GM18507 (cell line): ENCODE results near the gene DONSON.

Experiments used
- DNase-seq: peaks from one replicate; pipeline ENCODE4 v3.0.0; 2011; ENCODE audit warnings: low read depth; ENCODE audit not compliant: insufficient read length; ENCODE audit errors: extremely low spot score
- FAIRE-seq: peaks from 2 replicates; lab custom pipeline; 2011; peaks lifted over from hg19 to GRCh38; lab: Jason Lieb, UNC

Gene DONSON

GRCh38 chr21:33566514-33566913 is 22.0 kb downstream of the DONSON start:
- FAIRE-seq, result no peak

GRCh38 chr21:33562389-33562788 is 26.1 kb downstream of the DONSON start:
- no peak for FAIRE-seq

More at GRCh38 chr21:33566514-33566913, 22.0 kb downstream of the DONSON start:
- no peak for DNase-seq

GRCh38 chr21:33561373-33561772 is 27.1 kb downstream of the DONSON start:
- no peak for FAIRE-seq
- DNase-seq, result no peak

More at GRCh38 chr21:33562389-33562788, 26.1 kb downstream of the DONSON start:
- DNase-seq, result no peak

GRCh38 chr21:33560965-33561364 is 27.5 kb downstream of the DONSON start:
- FAIRE-seq (no peak), DNase-seq (no peak)

GRCh38 chr21:33559813-33560212 is 28.7 kb downstream of the DONSON start:
- FAIRE-seq, result no peak
- no peak for DNase-seq

GRCh38 chr21:33558777-33559421 is 29.6 kb downstream of the DONSON start:
- FAIRE-seq, result no peak
- no peak for DNase-seq

- no peak for DNase-seq
- no peak for FAIRE-seq
Measured at GRCh38 chr21:33557447-33557846, 31.0 kb downstream of the DONSON start.

- DNase-seq (no peak), FAIRE-seq (no peak)
Measured at GRCh38 chr21:33554982-33555344, 33.5 kb downstream of the DONSON start.

GRCh38 chr21:33554236-33554981 is 34.1 kb downstream of the DONSON start:
- FAIRE-seq, result no peak

GRCh38 chr21:33552999-33553598 is 35.4 kb downstream of the DONSON start:
- FAIRE-seq, result no peak

More at GRCh38 chr21:33554236-33554981, 34.1 kb downstream of the DONSON start:
- no peak for DNase-seq

GRCh38 chr21:33552093-33552998 is 36.1 kb downstream of the DONSON start:
- FAIRE-seq (no peak), DNase-seq (no peak)

More at GRCh38 chr21:33552999-33553598, 35.4 kb downstream of the DONSON start:
- no peak for DNase-seq

- FAIRE-seq (no peak), DNase-seq (no peak)
Measured at GRCh38 chr21:33551664-33552063, 36.8 kb downstream of the DONSON start.

GRCh38 chr21:33550772-33551660 is 37.5 kb downstream of the DONSON start:
- FAIRE-seq (no peak), DNase-seq (no peak)

GRCh38 chr21:33549848-33550771 is 38.4 kb downstream of the DONSON start:
- DNase-seq, result no peak

GRCh38 chr21:33546086-33546485 is 42.4 kb downstream of the DONSON start:
- FAIRE-seq (no peak), DNase-seq (no peak)

More at GRCh38 chr21:33549848-33550771, 38.4 kb downstream of the DONSON start:
- FAIRE-seq, result no peak

GRCh38 chr21:33544451-33545195 is 43.9 kb downstream of the DONSON start:
- DNase-seq, result no peak
- no peak for FAIRE-seq
